Testis (tissue), 2 donors: ENCODE measurements around the gene ATG2A.

Source experiments
- POLR2A ChIP-seq: fragments of 450-650 bp; IDR thresholded peaks from one replicate; pipeline ENCODE4 v1.6.1; 2017; ENCODE audit warnings: antibody characterized with exemption, mild to moderate bottlenecking, moderate library complexity
- TF ChIP-seq, protein P1 (sequence below), 3 experiments: fragments of 450-650 bp in 2 of 3; fragments of 200-600 bp in 1 of 3; sonication (generic) in 1 of 3; IDR thresholded peaks; one replicate each; pipeline ENCODE4 v1.5.1; 2016 to 2019; ENCODE audit warnings: antibody characterized with exemption in 3 of 3, mild to moderate bottlenecking in 2 of 3, moderate library complexity in 1 of 3

DNA sequence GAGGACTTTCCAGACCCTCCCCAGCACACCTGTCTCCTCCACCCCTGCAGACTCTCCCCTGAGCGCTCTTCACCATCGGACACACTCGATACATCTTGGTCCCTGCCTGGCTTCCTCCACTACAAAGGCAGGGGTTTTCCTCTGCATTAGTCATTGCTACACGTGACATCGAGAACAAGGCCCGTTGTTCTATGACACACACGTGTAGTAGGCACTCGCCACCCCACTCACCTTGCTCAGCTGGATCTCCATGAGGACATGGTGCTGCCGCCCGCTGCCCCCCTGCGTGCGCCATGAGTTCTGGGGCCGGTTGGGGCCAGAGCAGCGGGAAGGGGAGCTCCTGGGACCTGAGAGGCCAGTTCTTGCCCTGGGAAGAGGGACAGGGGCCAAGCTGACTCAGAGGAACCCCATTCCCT, 16.7 kb downstream of the ATG2A start:
- TF ChIP-seq, protein P1, sequence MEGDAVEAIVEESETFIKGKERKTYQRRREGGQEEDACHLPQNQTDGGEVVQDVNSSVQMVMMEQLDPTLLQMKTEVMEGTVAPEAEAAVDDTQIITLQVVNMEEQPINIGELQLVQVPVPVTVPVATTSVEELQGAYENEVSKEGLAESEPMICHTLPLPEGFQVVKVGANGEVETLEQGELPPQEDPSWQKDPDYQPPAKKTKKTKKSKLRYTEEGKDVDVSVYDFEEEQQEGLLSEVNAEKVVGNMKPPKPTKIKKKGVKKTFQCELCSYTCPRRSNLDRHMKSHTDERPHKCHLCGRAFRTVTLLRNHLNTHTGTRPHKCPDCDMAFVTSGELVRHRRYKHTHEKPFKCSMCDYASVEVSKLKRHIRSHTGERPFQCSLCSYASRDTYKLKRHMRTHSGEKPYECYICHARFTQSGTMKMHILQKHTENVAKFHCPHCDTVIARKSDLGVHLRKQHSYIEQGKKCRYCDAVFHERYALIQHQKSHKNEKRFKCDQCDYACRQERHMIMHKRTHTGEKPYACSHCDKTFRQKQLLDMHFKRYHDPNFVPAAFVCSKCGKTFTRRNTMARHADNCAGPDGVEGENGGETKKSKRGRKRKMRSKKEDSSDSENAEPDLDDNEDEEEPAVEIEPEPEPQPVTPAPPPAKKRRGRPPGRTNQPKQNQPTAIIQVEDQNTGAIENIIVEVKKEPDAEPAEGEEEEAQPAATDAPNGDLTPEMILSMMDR (IDR thresholded peaks at IDR 0.05): no peak
- TF ChIP-seq POLR2A: no peak
